PFSK-1 (cell line): ENCODE data around the gene CLK2.

Experiments
- POLR2AphosphoS5 ChIP-seq: IDR thresholded peaks from 2 replicates; pipeline ENCODE4 v1.6.1; 2012; ENCODE audit warnings: low read depth, mild to moderate bottlenecking, control low read depth, low read length, moderate library complexity
- SIN3A ChIP-seq: IDR thresholded peaks from 2 replicates; pipeline ENCODE4 v1.6.1; 2012; ENCODE audit warnings: mild to moderate bottlenecking, low read length, moderate library complexity, borderline replicate concordance; ENCODE audit not compliant: insufficient read depth

- no peak; the same call in 1 of the 2 replicates for TF ChIP-seq POLR2AphosphoS5
- TF ChIP-seq SIN3A = no peak
Measured at GRCh38 chr1:155263067-155263466, 10.2 kb downstream of the CLK2 start.
